Fibroblast of skin of scalp (primary cell): Measurements from ENCODE around the gene OR52H1. TPM values are rescaled to one million over a fixed set of nuclear protein-coding genes. Genes with fewer than 3 reads are reported as not detected.
A peak's percentile ranks its signal among the peaks of the same experiment; 100 is the strongest.
"Not testable (repeated sequence)": the region's sequence is repeated elsewhere in the genome, so short reads cannot be mapped to it uniquely, and the experiment has no call there.

Source experiments
- DNase-seq: peaks from one replicate; pipeline ENCODE4 v3.0.0-alpha.2; 2013
- polyA plus RNA-seq, 2 experiments: library from polyadenylated mRNA; unstranded; fragments of 120-200 nt; gene quantifications; one replicate each; pipeline ENCODE4 v1.2.1, GENCODE V29; 2013; ENCODE audit not compliant: insufficient read length in 2 of 2

Gene OR52H1
- polyA plus RNA-seq (2013, experiment 1 of 2; ENCODE audit: insufficient read length) = not detected
- polyA plus RNA-seq (2013, experiment 2 of 2; ENCODE audit: insufficient read length) = not detected

DNA sequence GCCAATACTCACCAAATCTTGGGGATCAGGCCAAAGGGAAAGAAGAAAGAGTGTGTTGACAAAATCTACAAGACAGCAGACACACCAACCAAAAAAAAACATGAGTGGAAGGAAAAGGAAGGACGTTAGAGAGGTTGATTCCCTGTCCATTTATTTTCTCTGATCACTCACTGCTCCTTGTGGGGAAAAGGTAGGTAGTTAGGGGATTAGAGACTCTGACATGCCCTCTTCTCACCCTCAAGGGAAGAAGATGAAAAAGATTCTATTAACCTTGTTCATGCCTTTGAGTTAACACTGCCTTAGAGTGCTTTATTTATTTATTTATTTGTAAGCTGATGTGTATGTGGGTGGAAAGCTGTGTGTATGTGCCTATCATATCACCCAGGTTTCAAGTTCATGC lies at the start of gene OR52H1:
Gene OR52H1, minus strand, starts transcription at position 101 of the 400 bp plus-strand sequence. CDS start 3,035 bp downstream, outside the sequence.
- DNase-seq = no peak

DNA sequence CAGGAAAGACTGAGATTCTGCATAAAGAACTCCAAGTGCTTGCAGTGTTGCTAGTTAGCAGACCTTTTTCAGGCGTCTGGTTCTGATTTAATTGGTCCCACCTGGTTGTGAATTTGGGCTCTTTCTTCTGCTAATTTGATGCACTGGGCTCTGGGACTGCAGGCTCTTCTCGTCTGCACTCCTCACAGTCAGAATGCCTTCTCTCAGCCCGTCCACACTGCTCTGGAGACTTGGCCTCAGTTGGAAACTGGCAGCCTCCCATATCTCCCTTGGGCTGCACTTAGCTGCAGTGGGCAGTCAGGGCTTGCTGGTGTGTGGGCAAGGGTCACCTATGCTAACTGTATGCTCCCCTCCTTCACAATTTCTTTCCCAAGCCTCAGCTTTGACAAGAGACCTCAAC lies 49.6 kb upstream of the OR52H1 start:
- DNase-seq = no peak

DNA sequence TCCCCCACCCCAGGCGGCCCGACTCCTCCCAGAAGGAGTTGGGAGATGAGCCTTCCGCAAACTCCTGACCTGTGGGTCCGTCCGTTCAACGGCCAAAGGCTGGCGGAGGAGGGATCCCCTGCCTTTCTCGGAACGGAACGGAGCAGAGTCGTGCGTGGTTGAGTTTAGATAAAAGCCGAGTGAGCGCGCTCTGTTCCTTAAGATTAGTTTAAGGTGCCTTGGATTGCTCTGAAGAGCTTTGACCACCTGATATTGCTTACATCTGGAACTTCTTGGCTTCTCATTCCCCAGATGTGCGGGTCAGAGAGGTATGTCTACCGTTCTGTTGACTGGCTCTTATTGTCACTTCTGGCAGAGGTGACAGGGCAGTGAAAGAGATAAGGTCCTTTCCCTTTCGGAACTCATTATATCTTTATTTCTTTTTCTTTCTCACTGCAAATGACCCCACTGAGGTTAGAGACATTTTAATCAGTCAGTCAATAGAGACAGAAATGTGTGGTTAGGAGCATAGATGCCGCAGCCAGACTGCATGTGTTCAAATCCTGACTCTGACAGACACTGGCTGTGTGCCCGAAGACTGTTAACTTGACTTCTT lies 48.4 kb upstream of the OR52H1 start, which contains the start of gene TRIM6:
Gene TRIM6, plus strand, starts transcription at position 31 of the 595 bp plus-strand sequence. Its CDS starts 261 bp downstream, at position 292.
- DNase-seq = peak; percentile 48

DNA sequence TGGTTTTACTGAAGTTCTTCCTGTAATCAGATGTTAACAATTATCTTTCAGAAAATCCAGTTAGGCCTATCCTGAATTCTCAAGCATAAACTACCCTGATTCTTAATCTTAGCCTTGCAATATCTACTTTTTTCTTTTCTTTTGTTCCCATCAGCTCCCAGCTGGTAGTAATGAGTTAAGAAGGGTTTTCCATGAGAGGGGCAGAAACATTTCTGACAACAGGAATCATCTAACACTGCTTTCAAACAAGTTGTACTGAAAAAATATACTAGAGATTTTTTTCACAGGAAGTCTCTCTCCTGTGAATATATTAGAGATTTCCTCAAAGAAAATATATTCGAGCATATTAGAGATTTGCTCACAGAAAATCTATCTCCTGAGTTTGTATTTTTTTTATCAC lies 44.8 kb upstream of the OR52H1 start:
- DNase-seq = no peak

DNA sequence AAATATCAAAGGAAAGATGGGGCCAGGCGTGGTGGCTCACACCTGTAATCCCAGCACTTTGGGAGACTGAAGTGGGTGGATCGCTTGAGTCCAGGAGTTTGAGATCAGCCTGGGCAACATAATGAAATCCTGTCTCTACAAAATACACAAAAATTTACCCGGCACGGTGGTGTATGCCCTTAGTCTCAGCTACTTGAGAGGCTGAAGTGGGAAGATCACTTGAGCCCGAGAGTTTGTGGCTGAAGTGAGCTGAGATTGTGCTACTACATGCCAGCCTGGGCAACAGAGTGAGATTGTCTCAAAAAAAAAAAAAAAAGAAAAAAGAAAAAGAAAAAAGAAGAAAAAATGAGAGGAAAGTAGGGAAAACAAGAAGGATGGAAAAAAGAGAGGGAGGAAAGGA lies 44.3 kb upstream of the OR52H1 start:
- DNase-seq = no peak

DNA sequence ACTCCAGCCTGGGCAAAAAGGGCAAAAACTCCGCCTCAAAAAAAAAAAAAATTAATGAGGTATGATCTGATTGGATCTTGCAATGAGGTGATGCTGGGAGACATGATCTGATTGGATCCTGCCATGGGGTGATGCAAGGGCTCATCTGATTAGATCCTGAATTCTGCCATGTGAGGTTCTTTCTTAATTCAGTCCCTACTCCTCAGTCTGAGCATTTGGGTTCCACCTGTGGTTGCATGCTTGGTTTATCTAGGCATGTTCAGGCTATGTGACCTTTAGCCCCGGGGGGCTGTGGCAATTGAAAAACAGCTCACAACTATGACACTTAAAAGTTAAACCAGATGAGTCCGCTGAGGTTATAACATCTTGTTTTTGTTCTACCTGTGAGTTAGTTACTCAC lies 43.3 kb upstream of the OR52H1 start:
- DNase-seq = no peak

DNA sequence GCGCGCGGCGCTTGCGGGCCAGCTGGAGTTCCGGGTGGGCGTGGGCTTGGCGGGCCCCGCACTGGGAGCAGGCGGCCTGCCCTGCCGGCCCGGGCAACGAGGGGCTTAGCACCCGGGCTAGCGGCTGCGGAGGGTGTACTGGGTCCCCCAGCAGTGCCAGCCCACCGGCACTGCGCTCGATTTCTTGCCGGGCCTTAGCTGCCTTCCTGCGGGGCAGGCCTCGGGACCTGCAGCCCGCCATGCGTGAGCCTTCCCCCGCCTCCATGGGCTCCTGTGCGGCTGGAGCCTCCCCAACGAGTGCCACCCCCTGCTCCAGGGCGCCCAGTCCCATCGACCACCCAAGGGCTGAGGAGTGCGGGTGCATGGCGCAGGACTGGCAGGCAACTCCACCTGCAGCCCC lies 41.6 kb upstream of the OR52H1 start:
- DNase-seq = not testable (repeated sequence)

DNA sequence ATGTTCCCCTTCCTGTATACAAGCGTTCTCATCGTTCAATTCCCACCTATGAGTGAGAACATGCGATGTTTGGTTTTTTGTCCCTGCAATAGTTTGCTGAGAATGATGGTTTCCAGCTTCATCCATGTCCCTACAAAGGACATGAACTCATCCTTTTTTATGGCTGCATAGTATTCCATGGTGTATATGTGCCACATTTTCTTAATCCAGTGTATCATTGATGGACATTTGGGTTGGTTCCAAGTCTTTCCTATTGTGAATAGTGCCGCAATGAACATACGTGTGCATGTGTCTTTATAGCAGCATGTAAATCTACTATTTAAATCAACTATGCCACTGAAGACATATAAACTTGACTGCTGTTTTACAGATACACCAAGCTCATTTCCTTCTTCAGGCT lies 36.1 kb upstream of the OR52H1 start:
- not testable (repeated sequence) for DNase-seq

DNA sequence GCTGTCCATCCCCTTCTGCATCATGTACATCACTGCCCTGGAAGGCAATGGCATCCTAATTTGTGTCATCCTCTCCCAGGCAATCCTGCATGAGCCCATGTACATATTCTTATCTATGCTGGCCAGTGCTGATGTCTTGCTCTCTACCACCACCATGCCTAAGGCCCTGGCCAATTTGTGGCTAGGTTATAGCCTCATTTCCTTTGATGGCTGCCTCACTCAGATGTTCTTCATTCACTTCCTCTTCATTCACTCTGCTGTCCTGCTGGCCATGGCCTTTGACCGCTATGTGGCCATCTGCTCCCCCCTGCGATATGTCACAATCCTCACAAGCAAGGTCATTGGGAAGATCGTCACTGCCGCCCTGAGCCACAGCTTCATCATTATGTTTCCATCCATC lies 32.7 kb upstream of the OR52H1 start:
- DNase-seq = no peak

DNA sequence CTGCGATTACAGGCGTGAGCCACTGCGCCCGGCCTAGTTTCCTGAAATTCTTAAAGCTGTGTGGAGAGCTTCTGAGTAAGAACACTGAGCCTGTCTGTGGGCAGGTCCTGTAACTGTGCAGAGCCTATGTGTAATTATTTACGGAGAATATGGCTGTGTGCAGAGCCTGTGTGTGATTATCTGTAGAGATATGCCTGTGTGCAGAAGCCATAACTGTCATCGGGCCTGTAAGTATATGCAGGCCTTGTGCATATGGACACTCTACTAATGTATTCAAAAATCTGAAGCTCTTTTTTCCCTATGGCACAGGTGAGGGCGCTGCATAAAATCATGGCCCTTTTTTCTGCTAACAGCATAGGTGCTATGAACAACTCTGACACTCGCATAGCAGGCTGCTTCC lies 32.2 kb upstream of the OR52H1 start, which contains the start of gene OR52B6:
Gene OR52B6, plus strand, starts transcription at position 301 of the 400 bp plus-strand sequence. Its CDS starts 0 bp downstream, at position 301.
- no peak for DNase-seq

DNA sequence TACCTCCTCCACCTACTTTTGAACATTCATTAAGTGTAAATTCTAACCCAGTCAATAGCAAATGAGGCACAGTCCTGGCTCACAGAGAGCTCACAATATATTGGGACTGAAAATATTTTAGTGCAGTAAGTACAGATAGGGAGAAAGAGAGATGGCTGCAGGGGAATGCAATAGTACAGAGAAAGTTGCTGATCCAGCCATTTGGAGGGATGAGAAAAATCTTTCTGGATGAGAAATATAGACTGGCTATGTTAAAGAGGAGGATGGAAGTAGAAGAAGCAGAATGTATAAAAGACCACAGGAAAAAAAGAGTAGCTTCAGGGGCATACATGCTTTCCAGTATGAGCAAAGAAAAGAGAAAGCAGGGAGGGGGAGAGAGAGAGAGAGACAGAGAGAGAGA lies 28.8 kb upstream of the OR52H1 start:
- no peak for DNase-seq

DNA sequence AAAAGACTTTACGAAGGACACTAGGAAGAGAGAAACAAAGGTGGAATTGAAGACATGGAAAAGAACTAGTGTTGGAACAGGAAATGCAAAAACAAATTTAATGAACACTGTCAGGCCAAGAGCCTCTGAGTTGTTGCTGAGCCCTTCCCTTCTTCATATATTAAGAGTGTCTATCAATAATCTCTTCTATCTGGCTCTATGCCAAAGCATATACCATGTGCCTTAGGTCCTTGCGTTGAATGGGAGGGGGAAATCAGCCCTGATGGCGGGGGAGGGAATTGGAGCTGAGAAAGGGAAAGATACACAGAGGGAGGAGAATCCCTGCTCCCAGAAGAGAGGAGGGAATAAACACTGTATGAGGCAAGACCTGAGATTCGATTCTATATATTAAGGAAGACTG lies 26.8 kb upstream of the OR52H1 start:
- DNase-seq = no peak

DNA sequence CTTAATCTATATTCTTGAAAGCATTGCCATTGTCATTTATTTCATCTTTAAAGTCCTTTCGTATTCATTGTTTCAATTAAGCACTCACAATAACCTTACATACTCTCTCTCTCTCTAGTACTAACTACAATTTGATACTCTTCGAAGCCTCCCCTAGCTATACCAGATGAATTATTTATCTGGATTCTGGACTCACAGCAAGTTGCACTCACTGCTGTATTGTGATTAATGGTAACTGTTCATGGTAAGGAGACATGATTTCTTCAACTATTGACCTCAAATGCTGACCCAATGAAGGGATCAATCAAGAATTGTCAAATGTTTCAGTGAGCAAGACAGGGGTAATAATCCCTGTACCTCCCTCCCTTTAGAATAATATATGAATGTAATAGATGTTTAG lies 26.3 kb upstream of the OR52H1 start:
- no peak for DNase-seq

DNA sequence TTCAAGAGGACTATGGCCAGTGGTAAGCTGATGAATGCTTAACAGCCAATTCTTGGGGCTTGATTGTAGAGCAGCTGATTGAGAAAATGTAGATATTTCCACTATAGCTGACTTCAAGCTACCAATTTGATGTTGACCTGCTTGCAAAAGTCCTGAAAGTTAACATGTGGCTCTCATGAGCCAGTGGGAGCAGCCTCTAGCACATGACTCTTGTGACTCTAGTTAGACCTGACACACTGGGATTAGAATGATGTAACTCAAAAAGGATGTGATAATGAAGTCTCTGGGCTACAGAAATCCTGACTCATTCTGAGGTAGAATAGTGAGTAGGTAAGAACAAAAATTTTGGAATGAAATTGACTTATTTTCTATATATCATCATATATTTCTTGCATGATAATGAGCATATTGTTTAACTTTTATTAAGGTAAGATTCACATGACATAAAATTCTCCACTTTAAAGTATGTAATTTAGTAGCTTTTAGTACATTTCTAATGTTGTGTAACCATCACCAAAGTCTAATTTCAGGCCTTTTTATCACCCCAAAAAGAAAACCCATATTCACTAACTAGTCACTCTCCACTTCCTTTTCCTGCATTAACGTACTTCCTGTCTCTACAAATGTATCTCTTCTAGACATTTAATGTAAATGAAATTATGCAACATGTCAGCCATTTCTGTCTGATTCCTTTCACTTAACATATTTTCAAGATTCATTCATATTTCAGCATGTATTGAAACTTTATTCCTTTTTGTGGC lies 16.1 kb upstream of the OR52H1 start:
- no peak for DNase-seq

DNA sequence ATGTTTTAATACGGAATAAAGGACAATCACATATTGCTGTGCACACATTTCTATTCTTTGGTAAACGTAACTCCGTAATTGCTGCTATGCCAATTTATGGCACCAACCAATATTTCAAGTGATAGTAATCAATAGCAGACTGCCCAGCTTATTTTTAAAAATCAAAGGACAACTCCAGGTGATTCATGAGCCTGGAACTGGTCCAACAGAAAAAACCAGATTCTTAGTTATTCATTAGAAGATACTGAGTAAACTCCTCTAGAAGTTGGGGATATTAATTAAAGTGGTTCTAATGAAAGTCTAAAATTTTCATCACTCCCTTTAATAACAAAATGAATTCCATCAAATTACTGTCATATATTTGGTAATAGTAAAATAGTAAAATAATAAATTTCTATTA lies 9.4 kb upstream of the OR52H1 start:
- DNase-seq = no peak

DNA sequence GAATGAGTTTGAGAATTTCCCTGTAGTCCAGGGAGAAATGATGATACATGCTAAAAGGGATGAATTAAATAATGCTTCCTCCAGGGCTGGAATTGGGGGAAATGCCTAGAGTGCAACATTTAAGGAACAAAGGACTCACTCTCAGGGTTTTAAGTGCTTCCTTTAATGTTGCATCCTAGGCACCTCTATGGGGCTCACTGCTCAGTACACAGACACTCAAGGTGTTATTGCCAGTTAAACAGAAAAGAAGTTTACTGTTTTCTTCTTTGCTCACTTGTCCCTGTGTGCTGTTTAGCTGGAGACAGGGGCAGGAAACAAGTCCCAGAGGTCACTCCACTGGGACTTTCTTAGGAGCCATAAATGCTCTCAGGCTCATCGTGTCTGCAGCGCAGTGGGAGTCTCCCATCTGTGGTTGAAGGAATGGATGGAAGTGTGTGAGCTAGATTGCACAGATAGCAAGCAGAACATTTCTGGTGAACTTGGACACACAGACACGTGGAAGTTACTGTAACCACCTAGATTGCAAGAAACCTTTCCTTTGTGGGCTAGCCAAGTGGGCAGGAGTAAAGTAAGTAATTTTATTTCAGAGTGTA lies 8.4 kb upstream of the OR52H1 start:
- DNase-seq = no peak

DNA sequence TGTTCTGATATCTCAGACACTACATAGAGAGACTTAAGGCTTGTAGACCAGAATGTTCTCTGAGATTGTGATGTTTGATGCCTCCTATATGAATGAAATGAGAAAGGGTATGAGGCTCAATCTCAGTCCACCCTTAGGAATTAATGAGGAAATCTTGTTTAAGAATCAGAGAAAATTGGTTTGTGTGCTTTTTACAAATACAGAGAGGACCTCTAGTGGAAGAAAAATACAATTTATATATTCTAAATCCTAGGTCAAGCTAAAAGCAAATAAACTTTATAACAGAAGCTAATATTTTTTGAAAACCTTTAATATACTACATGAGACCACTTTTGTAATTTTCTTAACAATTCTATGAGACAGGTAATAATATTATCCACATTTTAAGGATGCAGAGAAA lies 5.0 kb upstream of the OR52H1 start:
- DNase-seq = peak; percentile 4

DNA sequence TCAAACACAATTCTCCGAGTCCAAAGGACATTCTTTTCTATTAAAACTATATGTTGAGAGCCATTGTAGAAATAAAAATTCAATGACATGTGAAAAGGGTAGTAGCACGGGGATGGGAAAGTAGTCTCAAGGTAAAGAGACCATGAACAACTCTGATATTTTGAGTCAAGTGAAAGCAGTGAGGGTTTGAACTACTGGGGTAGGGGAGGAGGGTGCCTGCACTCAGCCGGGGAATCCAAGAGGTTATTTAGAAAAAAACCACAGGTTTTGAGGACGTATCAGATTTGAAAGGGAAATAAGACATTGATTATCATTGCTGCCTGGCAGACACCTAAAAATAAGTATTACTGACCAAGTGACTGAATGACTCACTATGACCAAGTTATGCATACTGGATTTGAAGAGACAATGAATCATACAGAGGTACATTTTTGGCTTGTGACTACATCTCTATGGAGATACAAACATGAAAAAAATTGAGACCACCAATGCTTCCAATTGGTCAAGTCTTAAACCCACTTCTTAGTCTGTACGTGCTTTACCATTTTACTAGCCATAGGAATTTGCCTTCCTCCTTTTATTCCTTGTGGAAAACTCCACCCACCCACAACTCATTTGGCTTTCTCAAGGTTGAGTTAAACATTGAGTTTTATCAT lies 2.2 kb upstream of the OR52H1 start:
- peak; percentile 87 for DNase-seq

DNA sequence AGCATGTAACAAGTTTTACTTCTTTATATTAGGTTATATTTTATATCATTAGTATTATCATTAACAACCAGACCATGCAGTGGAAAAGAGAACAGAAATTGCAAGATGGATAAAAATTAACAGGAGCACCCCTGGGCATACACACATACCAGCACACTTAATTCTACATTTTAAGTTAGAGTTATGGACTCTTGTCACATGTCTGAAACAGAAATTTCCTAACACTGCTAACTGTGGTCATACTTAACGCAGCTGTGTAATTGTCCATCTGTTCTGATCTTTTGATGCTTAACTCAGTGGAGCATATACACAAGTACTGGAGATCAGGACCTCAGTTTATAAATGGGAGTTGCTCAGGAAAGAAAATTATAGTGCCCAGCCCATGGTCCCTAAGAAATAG lies 358 bp downstream of the OR52H1 start:
- no peak for DNase-seq

DNA sequence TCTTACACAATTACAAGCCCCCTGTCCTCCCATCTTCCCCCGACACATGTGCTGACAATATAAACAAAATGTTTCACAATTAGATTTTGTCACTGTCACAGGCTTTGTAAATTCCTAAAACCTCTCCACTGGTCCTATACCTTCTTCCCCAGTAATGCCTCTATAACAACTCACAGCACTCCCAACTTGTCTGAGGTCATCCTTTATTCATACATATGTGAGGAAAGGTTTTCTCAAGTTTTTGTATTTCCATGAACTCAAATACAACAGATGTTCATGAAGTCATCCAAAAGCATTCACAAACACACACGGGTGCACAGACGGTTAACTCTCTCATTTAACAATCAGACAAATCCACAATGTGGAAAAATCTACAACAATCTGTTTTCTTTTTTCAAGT lies 1.9 kb downstream of the OR52H1 start:
- DNase-seq = peak; percentile 28

DNA sequence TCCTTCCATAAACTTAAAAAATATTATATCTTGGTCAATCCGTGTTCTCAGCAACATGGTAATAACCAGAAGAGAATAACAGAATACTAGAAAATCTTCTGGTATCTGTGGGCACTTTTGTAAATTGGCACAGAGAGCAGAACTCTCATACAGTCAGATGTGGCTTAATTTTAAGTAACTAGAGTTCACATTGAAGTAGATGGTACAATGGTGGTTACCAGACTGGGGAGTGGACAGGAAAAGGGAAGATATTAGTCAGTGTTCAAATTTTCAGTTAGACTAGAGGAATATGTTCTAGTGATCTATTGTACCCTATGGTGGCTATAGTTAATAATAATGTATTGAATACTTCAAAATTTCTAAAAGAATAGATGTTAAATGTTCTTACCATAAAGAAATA lies 6.9 kb downstream of the OR52H1 start:
- no peak for DNase-seq

DNA sequence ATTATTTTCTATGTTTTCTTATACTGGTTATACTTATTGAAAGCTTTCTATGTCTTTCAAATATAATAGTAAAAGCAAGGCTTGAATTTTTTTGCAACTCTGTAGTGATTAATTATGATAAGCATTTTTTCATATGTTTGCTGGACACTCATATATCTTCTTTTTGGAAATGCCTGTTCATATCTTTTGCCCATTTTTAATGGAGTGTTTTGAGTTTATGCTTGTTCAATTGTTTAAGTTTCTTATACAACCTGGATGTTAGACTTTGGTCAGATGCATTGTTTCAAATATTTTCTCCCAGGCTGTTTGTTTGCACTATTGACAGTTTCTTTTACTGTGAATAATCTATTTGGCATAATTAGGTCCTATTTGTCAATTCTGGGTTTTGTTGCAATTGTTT lies 11.9 kb downstream of the OR52H1 start:
- DNase-seq = no peak

DNA sequence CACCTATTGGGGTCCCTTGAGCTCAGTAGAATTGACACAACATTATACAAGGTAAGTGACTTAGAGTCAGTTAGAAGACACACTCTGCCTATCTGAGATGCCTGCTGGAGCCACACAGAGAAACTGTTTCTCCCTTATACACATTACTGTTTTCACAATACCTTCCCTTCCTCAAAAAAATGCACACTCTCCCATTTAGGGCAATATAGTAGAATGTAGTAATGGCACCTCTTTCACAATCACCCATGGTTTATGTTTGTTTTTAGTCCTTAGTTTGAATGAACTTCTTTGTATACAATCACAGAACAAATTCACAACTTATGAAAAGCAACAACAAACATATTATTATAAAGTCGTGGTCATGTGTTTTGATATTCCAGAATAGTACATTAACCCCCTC lies 14.3 kb downstream of the OR52H1 start:
- no peak for DNase-seq
